GM19452 (cell line): Measurements from ENCODE around the gene BAIAP3.

ENCODE experiments used
- ATAC-seq: cut with Tn5 transposase; IDR thresholded peaks from one replicate; pipeline ENCODE4 v1.9.1; 2021; ENCODE audit not compliant: unreplicated experiment

Gene BAIAP3

GRCh38 chr16:1362807-1363206 is 29.4 kb downstream of the BAIAP3 start:
- no peak for ATAC-seq

- no peak for ATAC-seq
These were observed 30.1 kb downstream of the BAIAP3 start for GRCh38 chr16:1363501-1364041.

- no peak for ATAC-seq
These were observed 31.1 kb downstream of the BAIAP3 start for GRCh38 chr16:1364510-1364909.

- no peak for ATAC-seq
These were observed 32.7 kb downstream of the BAIAP3 start for GRCh38 chr16:1366060-1366711.

GRCh38 chr16:1366712-1367299 is 33.4 kb downstream of the BAIAP3 start:
- ATAC-seq = no peak

- no peak for ATAC-seq
These were observed 34.2 kb downstream of the BAIAP3 start for GRCh38 chr16:1367486-1368174.

GRCh38 chr16:1371054-1371978 is 37.9 kb downstream of the BAIAP3 start:
- no peak for ATAC-seq

- no peak for ATAC-seq
These were observed 39.0 kb downstream of the BAIAP3 start for GRCh38 chr16:1372292-1372950.

- no peak for ATAC-seq
These were observed 41.2 kb downstream of the BAIAP3 start for GRCh38 chr16:1374418-1375297.

- ATAC-seq = no peak
These were observed 41.8 kb downstream of the BAIAP3 start for GRCh38 chr16:1375298-1375640.

GRCh38 chr16:1375741-1376410 is 42.4 kb downstream of the BAIAP3 start:
- no peak for ATAC-seq

GRCh38 chr16:1377406-1378010 is 44.1 kb downstream of the BAIAP3 start:
- no peak for ATAC-seq

- no peak for ATAC-seq
These were observed 44.8 kb downstream of the BAIAP3 start for GRCh38 chr16:1378087-1378803.

- no peak for ATAC-seq
These were observed 45.4 kb downstream of the BAIAP3 start for GRCh38 chr16:1378804-1379303.

- no peak for ATAC-seq
These were observed 46.0 kb downstream of the BAIAP3 start for GRCh38 chr16:1379304-1380076.

GRCh38 chr16:1380195-1380594 is 46.8 kb downstream of the BAIAP3 start:
- ATAC-seq = no peak
